K562 (cell line): ENCODE measurements around the gene FAM20C. TPM values are rescaled to one million over a fixed set of nuclear protein-coding genes. Genes with fewer than 3 reads are reported as not detected.

Experiments used
- ATAC-seq: fragments of 200-7000 bp; cut with Tn5 transposase; 3 replicates; pipeline ENCODE4 v1.9.1; 2020; ENCODE audit warnings: moderate library complexity
- BruUV-seq: library from RNA; stranded (reverse); fragments of 400-500 nt; replicated peaks from 2 replicates; lab custom pipeline; 2021; lab: Mats Ljungman, UMichigan
- CTCF ChIA-PET: fragments of 300-600 bp; formaldehyde crosslinking; extraction: SDS; loops from one replicate; lab custom pipeline; 2021; ENCODE audit warnings: low intra/inter-chr PET ratio; lab: Yijun Ruan, JAX
- POLR2A ChIA-PET: fragments of 300-600, 350-650 bp; sonication (Branson Sonifier 250); formaldehyde crosslinking; extraction: SDS; loops from one replicate; lab custom pipeline; 2021; ENCODE audit warnings: antibody characterized with exemption, inconsistent platforms; lab: Yijun Ruan, JAX
- DNase-seq, 4 experiments: peaks; one replicate each; pipeline versions ENCODE4 v3.0.0 to v3.0.0-alpha.2; 2011 to 2018; ENCODE audit warnings: low spot score in 3 of 4, mixed read lengths in 3 of 4; ENCODE audit errors: extremely low read depth in 1 of 4
- FAIRE-seq: peaks from 2 replicates; lab custom pipeline; 2011; peaks lifted over from hg19 to GRCh38; lab: Jason Lieb, UNC
- H2AFZ ChIP-seq: 2 replicates; pipeline ENCODE4 v1.6.0; 2011; ENCODE audit warnings: low read depth, low read length, control low read depth, inconsistent platforms
- H3K27ac ChIP-seq: fragments of 200-600 bp; 3 replicates; pipeline ENCODE4 v1.8.0; 2011; ENCODE audit warnings: low read depth, mild to moderate bottlenecking, control low read depth, inconsistent platforms, low read length, moderate library complexity, mixed read lengths; ENCODE audit errors: extremely low read depth
- H3K27me3 ChIP-seq, 2 experiments: fragments of 300-600 bp in 1 of 2; 2 replicates in 1 of 2; 3 replicates in 1 of 2; pipeline versions ENCODE4 v1.6.0 to v1.8.0; 2011; ENCODE audit warnings: inconsistent platforms in 2 of 2, low read length in 2 of 2, mild to moderate bottlenecking in 1 of 2, mixed read lengths in 1 of 2, moderate library complexity in 1 of 2; ENCODE audit not compliant: control insufficient read depth in 2 of 2, insufficient read depth in 2 of 2
- H3K36me3 ChIP-seq: fragments of 300-600 bp; 3 replicates; pipeline ENCODE4 v1.8.0; 2011; ENCODE audit warnings: mild to moderate bottlenecking, low read length, inconsistent platforms; ENCODE audit not compliant: control insufficient read depth, insufficient read depth
- H3K4me1 ChIP-seq, 2 experiments: fragments of 200-600 bp in 1 of 2; replicated peaks in 1 of 2; 2 replicates in 1 of 2; 3 replicates in 1 of 2; pipeline versions ENCODE4 v1.5.1 to v1.8.0; 2011; ENCODE audit warnings: inconsistent platforms in 2 of 2, low read length in 2 of 2, mild to moderate bottlenecking in 1 of 2, mixed read lengths in 1 of 2, moderate library complexity in 1 of 2; ENCODE audit not compliant: control insufficient read depth in 2 of 2, insufficient read depth in 2 of 2
- H3K4me2 ChIP-seq: 2 replicates; pipeline ENCODE4 v1.6.1; 2011; ENCODE audit warnings: low read length, control low read depth, inconsistent platforms, mixed read lengths; ENCODE audit not compliant: insufficient read depth
- H3K4me3 ChIP-seq: fragments of 200-600 bp; sonication (generic), shearing (Covaris generic); 2 replicates; pipeline ENCODE4 v1.5.1; 2016; ENCODE audit warnings: control low read depth, inconsistent platforms
- H3K79me2 ChIP-seq: fragments of 200-600 bp; 3 replicates; pipeline ENCODE4 v1.8.0; 2011; ENCODE audit warnings: low read length, inconsistent platforms; ENCODE audit not compliant: control insufficient read depth, insufficient read depth
- H3K9ac ChIP-seq, 2 experiments: 2 replicates each; pipeline versions ENCODE4 v1.6.0 to v1.6.1; 2011; ENCODE audit warnings: low read depth in 2 of 2, low read length in 2 of 2, control low read depth in 1 of 2, inconsistent platforms in 1 of 2, mild to moderate bottlenecking in 1 of 2, mixed read lengths in 1 of 2; ENCODE audit not compliant: insufficient read depth in 1 of 2
- H3K9me1 ChIP-seq: one replicate; pipeline ENCODE4 v1.6.0; 2011; ENCODE audit warnings: inconsistent platforms, mild to moderate bottlenecking, low read length, moderate library complexity; ENCODE audit not compliant: control insufficient read depth, insufficient read depth
- H3K9me3 ChIP-seq: replicated peaks from 2 replicates; pipeline ENCODE4 v1.5.1; 2011; ENCODE audit warnings: low read depth, low read length, inconsistent platforms; ENCODE audit not compliant: control insufficient read depth, insufficient read depth
- H4K20me1 ChIP-seq: replicated peaks from 2 replicates; pipeline ENCODE4 v1.6.1; 2011; ENCODE audit warnings: low read length, inconsistent platforms, mixed read lengths; ENCODE audit not compliant: control insufficient read depth, insufficient read depth
- CHCHD3 ChIP-seq: fragments of 250-450 bp; sonication (Bioruptor Pico); IDR thresholded peaks from 2 replicates; pipeline ENCODE4 v2.1.2; 2022; ENCODE audit warnings: mild to moderate bottlenecking
- NFATC3 ChIP-seq: fragments of 450-650 bp; IDR thresholded peaks from 2 replicates; pipeline ENCODE4 v1.6.1; 2017; ENCODE audit warnings: mild to moderate bottlenecking
- NFIX ChIP-seq: fragments of 250-450 bp; sonication (Bioruptor Pico); IDR thresholded peaks from 2 replicates; pipeline ENCODE4 v1.4.0; 2020; ENCODE audit warnings: low read depth, mild to moderate bottlenecking, moderate library complexity
- NR1H2 ChIP-seq: sonication (generic); formaldehyde crosslinking; IDR thresholded peaks from 2 replicates; pipeline ENCODE4 v1.4.0; 2020; ENCODE audit warnings: mild to moderate bottlenecking, missing genetic modification reagents
- PHF21A ChIP-seq: fragments of 450-650 bp; IDR thresholded peaks from 2 replicates; pipeline ENCODE4 v1.6.1; 2017; ENCODE audit warnings: low read depth, borderline replicate concordance
- RCOR1 ChIP-seq, 2 experiments: IDR thresholded peaks; 2 replicates each; pipeline ENCODE4 v1.6.1; 2012; ENCODE audit warnings: low read depth in 2 of 2, low read length in 2 of 2, borderline replicate concordance in 1 of 2, improper control_type of control experiment in 1 of 2
- SNIP1 ChIP-seq: fragments of 450-650 bp; IDR thresholded peaks from 2 replicates; pipeline ENCODE4 v1.7.1; 2017; ENCODE audit warnings: low read depth, mild to moderate bottlenecking
- SREBF2 ChIP-seq: sonication (generic); formaldehyde crosslinking; IDR thresholded peaks from 2 replicates; pipeline ENCODE4 v1.4.0; 2020; ENCODE audit warnings: mild to moderate bottlenecking, missing genetic modification reagents
- ZBTB2 ChIP-seq: fragments of 450-650 bp; IDR thresholded peaks from 2 replicates; pipeline ENCODE4 v1.6.1; 2016; ENCODE audit warnings: antibody characterized with exemption
- ZKSCAN8 ChIP-seq: fragments of 200-800 bp; sonication (Bioruptor generic); IDR thresholded peaks from 2 replicates; pipeline ENCODE4 v1.6.1; 2016; ENCODE audit warnings: missing genetic modification characterization, missing compliant biosample characterization
- ZNF124 ChIP-seq: sonication (generic); formaldehyde crosslinking; IDR thresholded peaks from 2 replicates; pipeline ENCODE4 v1.8.1; 2022; ENCODE audit warnings: missing genetic modification reagents
- ZNF24 ChIP-seq: fragments of 450-650 bp; IDR thresholded peaks from 2 replicates; pipeline ENCODE4 v1.6.1; 2016
- WGBS: fragments of 100-300 bp; shearing (Covaris generic); methylation state at CpG from one replicate; pipeline ENCODE4 v1.1.6; 2016; ENCODE audit warnings: low coverage, mixed read lengths; ENCODE audit not compliant: insufficient coverage; ENCODE audit errors: missing lambda C conversion rate; 5-methylcytosine and 5-hydroxymethylcytosine counted together
- in situ Hi-C: fragments of 300-500 bp; cut with MboI; formaldehyde crosslinking; loops from 4 replicates; pipeline ENCODE4 v1.15.0; 2018; ENCODE audit warnings: inconsistent platforms, mixed read lengths
- intact Hi-C: fragments of 100-400 bp; cut with micrococcal nuclease; formaldehyde crosslinking; loops from 2 replicates; pipeline ENCODE4 v1.14.2; 2022
- polyA plus RNA-seq, 8 experiments: library from polyadenylated mRNA; depleted of rRNA in 4 of 8; stranded (reverse) in 5 of 8; unstranded in 3 of 8; fragments of >200 nt; fragmentation: Nextera tagmentation in 2 of 8; fragmentation: Illumina TruSeq in 1 of 8; extraction: Ambion mirVana in 2 of 8; extraction: Trizol in 1 of 8; gene quantifications; 2 replicates each; pipeline versions ENCODE4 v1.2.1 to v1.2.3, GENCODE V29; 2011 to 2014; ENCODE audit warnings: inconsistent platforms in 1 of 8, missing spikeins in 1 of 8
- total RNA-seq, 7 experiments: library from RNA; depleted of rRNA in 6 of 7; stranded (reverse); fragments of >200 nt in 6 of 7; fragmentation: Illumina TruSeq in 2 of 7; extraction: Trizol in 2 of 7; gene quantifications; 2 replicates each; pipeline versions ENCODE4 v1.2.1 to v1.2.3, GENCODE V29; 2011 to 2021; ENCODE audit warnings: low replicate concordance in 1 of 7
- TF ChIP-seq, protein P1 (sequence below), 2 experiments: fragments of 450-650 bp in 1 of 2; sonication (generic) in 1 of 2; formaldehyde crosslinking in 1 of 2; IDR thresholded peaks in 1 of 2; conservative IDR thresholded peaks in 1 of 2; 2 replicates each; pipeline versions ENCODE4 v1.6.1 to v1.8.1; 2016 to 2023; ENCODE audit warnings: mild to moderate bottlenecking in 2 of 2, moderate library complexity in 2 of 2, inconsistent platforms in 1 of 2, missing genetic modification reagents in 1 of 2

FAM20C gene
- total and polyA plus RNA-seq, 9 of the 15 experiments (the other 6 are each of a cell fraction or from before 2014, with no cell fraction given): 0.09 TPM; not detected in 8

GRCh38 chr7:247636-248035, 55.3 kb downstream of the FAM20C start:
- ChIA-PET CTCF (no interaction called here), POLR2A (no interaction called here)
- Histone ChIP-seq H3K4me1 (peaks cover 0 to 22% of the 10 kb centered on the region in 2 experiments; a peak in 2 of 5 replicates), H3K79me2 (no peaks in the 10 kb centered on the region), H2AFZ (no peak overlapping the region), H3K9me3 (no peaks in the 10 kb centered on the region), H3K4me2 (no peak overlapping the region), H3K4me3 (no peak overlapping the region), H3K9me1 (no peaks in the 10 kb centered on the region), H4K20me1 (peaks cover 26% of the 10 kb centered on the region), H3K36me3 (no peaks in the 10 kb centered on the region), H3K9ac (no peak overlapping the region), H3K27me3 (peaks cover 48 to 85% of the 10 kb centered on the region in 2 experiments), H3K27ac (no peak overlapping the region)
- no TSS peak for BruUV-seq
- intact Hi-C loops (no loop called here), in situ Hi-C loops (no loop called here)
- TF ChIP-seq NFIX (CRISPR knock-in tag) (no peak), ZNF24 (no peak), RCOR1 (IDR thresholded peaks at IDR 0.05; ENCODE audit: borderline replicate concordance in 1 of 2, low read depth in 2 of 2, low read length in 2 of 2) (no peak), ZBTB2 (no peak), PHF21A (no peak), SREBF2 (CRISPR knock-in tag) (no peak), CHCHD3 (CRISPR knock-in tag) (no peak), NFATC3 (no peak), NR1H2 (CRISPR knock-in tag) (no peak), SNIP1 (no peak), ZKSCAN8 (CRISPR knock-in tag) (no peak), ZNF124 (CRISPR knock-in tag) (no peak)
- TF ChIP-seq, protein P1, sequence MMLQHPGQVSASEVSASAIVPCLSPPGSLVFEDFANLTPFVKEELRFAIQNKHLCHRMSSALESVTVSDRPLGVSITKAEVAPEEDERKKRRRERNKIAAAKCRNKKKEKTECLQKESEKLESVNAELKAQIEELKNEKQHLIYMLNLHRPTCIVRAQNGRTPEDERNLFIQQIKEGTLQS (IDR thresholded peaks at IDR 0.05): no peak
- TF ChIP-seq, protein P1 (CRISPR knock-in tag; conservative IDR thresholded peaks at IDR 0.05): no peak
- ATAC-seq: no peak
- no peak for FAIRE-seq
- no peak for DNase-seq
- under 1% methylated on average over 14 of the region's 16 CpGs for WGBS
